RKO (cell line): ENCODE measurements around the gene OTOF.

ENCODE experiments used
- DNase-seq: peaks from one replicate; pipeline ENCODE4 v3.0.0-alpha.2; 2016; ENCODE audit warnings: low spot score

Gene OTOF

DNA sequence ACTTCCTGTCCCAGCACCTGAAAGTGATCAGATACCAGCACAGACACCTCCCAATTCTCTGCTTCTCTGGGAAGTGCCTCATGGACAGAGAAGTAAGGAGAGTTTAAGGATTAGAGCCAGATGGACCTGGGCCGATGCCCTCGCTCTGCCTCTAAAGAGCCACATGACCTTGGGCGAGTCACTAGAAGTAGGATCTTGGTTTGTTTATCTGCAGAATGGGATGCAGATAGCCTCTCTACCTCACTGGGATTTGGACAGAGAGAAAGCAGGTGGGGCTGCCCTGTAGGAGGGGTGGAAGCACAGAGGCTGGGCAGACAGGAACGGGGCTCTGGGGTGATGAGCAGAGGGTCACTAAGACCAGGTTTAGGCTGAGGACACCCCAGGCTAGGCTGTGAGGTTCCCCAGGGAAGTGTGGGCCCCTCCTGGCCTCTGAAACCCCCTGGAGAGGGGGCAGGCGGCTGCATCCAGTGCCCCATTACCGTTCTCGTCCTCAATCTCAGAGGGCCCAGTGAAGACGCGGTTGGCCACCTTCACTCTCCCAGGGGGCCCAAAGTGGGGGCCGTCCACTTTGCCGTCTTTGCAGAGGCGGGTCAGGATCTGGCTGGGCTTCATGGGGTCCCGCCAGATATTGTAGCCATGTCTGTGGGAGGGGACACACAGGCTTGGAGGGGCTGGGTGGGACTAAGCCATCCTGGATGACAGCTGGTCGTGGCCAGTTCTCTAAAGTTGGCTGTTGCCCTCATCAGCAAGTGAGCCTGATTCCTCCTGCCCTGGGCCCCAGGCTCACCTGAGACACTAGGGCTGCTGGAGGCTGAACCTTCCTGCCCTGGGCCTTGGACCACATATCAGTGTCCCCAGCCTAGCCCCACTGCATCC is 13.3 kb downstream of the OTOF start:
- no peak for DNase-seq

- no peak for DNase-seq
Observed at GRCh38 chr2:26463244-26464192, 14.4 kb downstream of the OTOF start.

GRCh38 chr2:26462511-26463243 is 15.2 kb downstream of the OTOF start:
- peak; percentile 17 for DNase-seq

DNA sequence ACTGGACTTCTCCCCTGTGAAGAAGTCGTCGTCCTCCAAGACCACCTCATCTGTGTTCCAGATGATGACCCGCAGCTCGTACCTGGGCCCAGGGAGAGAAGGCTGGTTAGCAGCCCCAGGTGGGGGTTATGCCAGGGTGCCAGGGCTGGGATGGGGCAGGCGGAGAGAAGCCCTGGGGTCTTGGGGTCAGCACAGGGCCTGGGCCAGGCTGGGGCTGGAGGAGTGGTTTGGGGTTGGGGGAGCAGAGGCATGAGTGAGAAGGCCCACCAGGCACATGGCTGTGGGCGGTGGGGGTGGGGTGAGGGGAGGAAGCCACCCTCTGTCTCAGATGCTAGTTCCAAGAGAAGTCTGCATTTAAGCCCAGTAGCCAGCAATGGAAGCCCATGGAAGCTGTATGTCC is 15.8 kb downstream of the OTOF start:
- no peak for DNase-seq

GRCh38 chr2:26461601-26462023 is 16.3 kb downstream of the OTOF start:
- DNase-seq: no peak

DNA sequence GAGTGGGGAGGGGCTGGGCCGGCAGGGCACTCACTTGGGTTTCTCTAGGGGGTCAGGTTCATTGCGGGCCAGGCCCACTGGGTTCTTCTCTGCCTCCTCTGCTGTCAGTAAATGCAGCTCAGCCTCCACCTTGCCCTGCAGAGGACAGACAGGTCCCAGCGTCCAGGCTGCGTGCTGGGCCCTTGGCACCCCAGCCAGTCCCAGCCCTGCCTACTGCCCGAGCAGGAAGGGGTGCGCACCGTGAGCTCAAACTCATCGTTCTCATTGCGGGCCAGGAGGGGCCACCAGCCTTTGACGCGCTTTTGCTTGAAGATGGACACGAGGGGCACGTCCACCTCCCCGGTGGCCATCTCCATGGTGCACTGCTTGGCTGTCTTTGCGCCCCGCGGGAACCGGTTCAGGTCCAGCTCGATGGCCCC is 17.3 kb downstream of the OTOF start:
- DNase-seq: no peak

DNA sequence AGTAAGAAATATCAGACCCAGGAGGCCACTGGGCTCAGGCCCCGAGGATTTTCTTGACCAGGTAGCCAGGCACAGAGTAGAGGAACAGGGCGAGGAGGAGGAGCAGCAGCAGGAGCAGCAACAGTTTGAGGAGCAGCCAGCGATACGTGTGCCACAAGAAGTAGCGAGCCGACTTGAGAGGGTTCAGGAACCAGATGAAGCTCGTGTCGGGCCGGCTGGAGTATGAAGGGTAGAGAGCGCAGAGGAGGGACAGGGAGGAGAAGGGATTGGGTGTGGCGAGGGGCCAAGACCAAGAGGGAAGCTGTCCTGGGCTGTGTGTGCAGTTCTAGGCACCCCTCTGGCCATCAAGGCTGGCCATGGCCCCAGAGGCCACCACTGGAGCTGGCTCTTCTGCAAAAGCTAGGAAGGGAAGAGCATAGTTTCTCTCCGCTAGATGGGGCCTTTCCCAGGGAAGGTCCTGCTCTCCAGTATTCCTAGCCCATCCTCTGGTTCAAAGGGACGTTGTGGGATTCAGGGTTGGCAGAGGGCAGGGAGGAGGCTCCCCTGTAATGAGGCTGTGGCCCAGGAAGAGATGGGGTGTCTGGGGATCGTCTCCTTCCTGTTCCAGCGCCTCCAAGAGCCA is 17.8 kb downstream of the OTOF start:
- no peak for DNase-seq

- DNase-seq: no peak
Observed at GRCh38 chr2:26458365-26459042, 19.4 kb downstream of the OTOF start.

GRCh38 chr2:26457695-26458364 is 20.1 kb downstream of the OTOF start:
- DNase-seq: no peak

- DNase-seq: no peak
Observed at GRCh38 chr2:26457251-26457666, 20.7 kb downstream of the OTOF start.

GRCh38 chr2:26456440-26457250 is 21.3 kb downstream of the OTOF start:
- DNase-seq: peak; percentile 27

DNA sequence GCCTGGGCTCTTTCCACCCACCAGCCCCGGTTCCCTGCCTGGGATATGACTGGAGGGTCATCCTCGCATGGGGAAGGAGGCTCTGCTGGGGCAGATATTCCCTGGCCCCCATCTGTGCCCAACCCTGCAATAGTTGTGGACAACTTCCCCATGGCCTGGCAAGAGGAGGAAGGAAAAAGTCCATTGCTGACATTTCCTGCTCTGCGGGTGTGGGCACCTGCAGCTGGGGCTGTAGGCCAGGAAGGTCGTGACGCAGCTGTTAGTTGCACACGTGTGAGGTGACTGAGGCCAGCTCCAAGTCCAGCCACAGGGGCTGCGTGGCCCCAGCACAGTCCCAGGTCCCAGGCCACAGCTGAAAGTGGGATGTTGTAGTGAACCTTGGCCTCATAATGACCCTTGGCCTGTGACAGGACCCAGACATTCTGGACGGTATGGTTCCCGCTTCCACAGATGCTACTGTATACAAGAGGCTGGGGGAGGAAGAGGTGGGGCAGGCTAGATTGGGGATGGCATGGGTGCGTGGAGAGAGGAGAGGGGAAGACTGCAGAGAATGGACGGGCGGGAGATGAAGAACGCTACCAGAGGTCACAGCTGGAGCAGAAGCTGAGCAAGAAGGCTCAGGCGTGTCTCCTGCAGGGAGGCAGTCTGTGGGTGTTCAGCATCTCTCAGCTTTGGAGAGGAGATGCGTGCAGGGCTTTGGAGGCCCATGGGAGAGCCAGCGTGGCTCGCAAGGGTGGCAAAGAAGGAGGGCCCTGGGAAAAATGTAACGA is 22.1 kb downstream of the OTOF start:
- DNase-seq: no peak

DNA sequence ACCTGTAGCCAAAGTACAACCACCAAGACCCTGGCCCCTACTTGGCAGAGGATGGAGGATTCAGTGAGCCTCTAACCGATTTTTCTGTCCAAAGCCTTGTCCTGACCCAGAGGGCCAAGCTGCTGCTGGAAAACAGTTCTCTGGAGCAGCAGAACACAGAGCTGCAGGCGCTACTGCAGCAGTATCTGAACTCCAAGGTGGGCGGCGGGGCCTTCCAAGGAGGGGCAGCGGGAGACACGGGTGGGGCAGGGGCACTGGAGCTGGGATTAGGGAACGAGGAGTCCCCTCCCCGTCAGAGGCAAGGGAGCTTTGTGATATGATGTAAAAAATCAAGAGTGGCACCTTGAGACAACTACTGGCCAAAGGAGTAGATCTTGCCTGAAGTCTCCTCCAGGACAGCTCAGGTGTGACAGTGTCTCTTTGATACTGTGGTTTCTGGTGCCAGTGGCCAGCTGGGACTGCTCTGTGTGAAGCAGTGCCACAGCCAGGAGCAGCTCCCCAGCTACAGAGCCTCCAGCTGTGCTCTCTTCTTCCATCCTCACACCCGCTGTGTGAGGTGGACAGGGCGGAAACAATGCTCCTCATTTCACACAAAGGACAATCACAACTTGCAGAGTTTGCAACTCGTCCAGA is 22.8 kb downstream of the OTOF start:
- DNase-seq: no peak

- DNase-seq: no peak
Observed at GRCh38 chr2:26454561-26455001, 23.3 kb downstream of the OTOF start.

- DNase-seq: no peak
Observed at GRCh38 chr2:26453421-26454329, 24.2 kb downstream of the OTOF start.

- DNase-seq: no peak
Observed at GRCh38 chr2:26451700-26452099, 26.2 kb downstream of the OTOF start.

GRCh38 chr2:26450031-26450635 is 27.8 kb downstream of the OTOF start:
- no peak for DNase-seq
